ENCODE measurements around the gene SP5.
A peak's percentile ranks its signal among the peaks of the same experiment; 100 is the strongest.

Gene SP5

GRCh38 chr2:170711774-170712652, 3.1 kb upstream of the SP5 start:
- Histone ChIP-seq H3K36me3 (ENCODE audit: control insufficient read depth, low read depth, low read length) (no peaks in the 10 kb centered on the region), H3K27me3 (ENCODE audit: control insufficient read depth, insufficient read depth, low read length) (peaks cover 100% of the 10 kb centered on the region), H3K9me3 (ENCODE audit: control insufficient read depth, low read depth, low read length) (no peaks in the 10 kb centered on the region), H3K4me1 (ENCODE audit: control insufficient read depth, low read depth, low read length) (peaks cover 33% of the 10 kb centered on the region), H3K4me3 (ENCODE audit: low read length) (peak overlapping the region; percentile 33), H3K27ac (ENCODE audit: low read length) (no peak overlapping the region), H3K9ac (ENCODE audit: low read length) (no peak overlapping the region)

GRCh38 chr2:170712653-170713542, 2.2 kb upstream of the SP5 start:
- peak overlapping the region; percentile 33 for H3K4me3 ChIP-seq (ENCODE audit: low read length)
- H3K27ac ChIP-seq (ENCODE audit: low read length) = no peak overlapping the region
- peaks cover 35% of the 10 kb centered on the region for H3K4me1 ChIP-seq (ENCODE audit: control insufficient read depth, low read depth, low read length)
- no peak overlapping the region for H3K9ac ChIP-seq (ENCODE audit: low read length)
- H3K36me3 ChIP-seq (ENCODE audit: control insufficient read depth, low read depth, low read length) = no peaks in the 10 kb centered on the region
- H3K27me3 ChIP-seq (ENCODE audit: control insufficient read depth, insufficient read depth, low read length) = peaks cover 100% of the 10 kb centered on the region
- no peaks in the 10 kb centered on the region for H3K9me3 ChIP-seq (ENCODE audit: control insufficient read depth, low read depth, low read length)

GRCh38 chr2:170713543-170714380, 1.4 kb upstream of the SP5 start:
- H3K9ac ChIP-seq (ENCODE audit: low read length) = no peak overlapping the region
- H3K9me3 ChIP-seq (ENCODE audit: control insufficient read depth, low read depth, low read length) = no peaks in the 10 kb centered on the region
- H3K4me1 ChIP-seq (ENCODE audit: control insufficient read depth, low read depth, low read length) = peaks cover 41% of the 10 kb centered on the region
- no peaks in the 10 kb centered on the region for H3K36me3 ChIP-seq (ENCODE audit: control insufficient read depth, low read depth, low read length)
- H3K27me3 ChIP-seq (ENCODE audit: control insufficient read depth, insufficient read depth, low read length) = peaks cover 100% of the 10 kb centered on the region
- H3K27ac ChIP-seq (ENCODE audit: low read length) = no peak overlapping the region
- peak overlapping the region; percentile 32 for H3K4me3 ChIP-seq (ENCODE audit: low read length)

- H3K9ac ChIP-seq (ENCODE audit: low read length) = no peak overlapping the region
- H3K27ac ChIP-seq (ENCODE audit: low read length) = no peak overlapping the region
- H3K36me3 ChIP-seq (ENCODE audit: control insufficient read depth, low read depth, low read length) = no peaks in the 10 kb centered on the region
These were observed 616 bp upstream of the SP5 start for GRCh38 chr2:170714381-170715061.

GRCh38 chr2:170715932-170716777, 1.0 kb downstream of the SP5 start:
- H3K4me1 ChIP-seq (ENCODE audit: control insufficient read depth, low read depth, low read length) = peaks cover 30% of the 10 kb centered on the region
- H3K36me3 ChIP-seq (ENCODE audit: control insufficient read depth, low read depth, low read length) = no peaks in the 10 kb centered on the region
- H3K4me3 ChIP-seq (ENCODE audit: low read length) = peak overlapping the region; percentile 62
- no peaks in the 10 kb centered on the region for H3K9me3 ChIP-seq (ENCODE audit: control insufficient read depth, low read depth, low read length)
- H3K27me3 ChIP-seq (ENCODE audit: control insufficient read depth, insufficient read depth, low read length) = peaks cover 100% of the 10 kb centered on the region
- H3K9ac ChIP-seq (ENCODE audit: low read length) = peak overlapping the region; percentile 22
- no peak overlapping the region for H3K27ac ChIP-seq (ENCODE audit: low read length)

More at GRCh38 chr2:170714381-170715061, 616 bp upstream of the SP5 start:
- no peaks in the 10 kb centered on the region for H3K9me3 ChIP-seq (ENCODE audit: control insufficient read depth, low read depth, low read length)
- peak overlapping the region; percentile 62 for H3K4me3 ChIP-seq (ENCODE audit: low read length)
- peaks cover 100% of the 10 kb centered on the region for H3K27me3 ChIP-seq (ENCODE audit: control insufficient read depth, insufficient read depth, low read length)
- peaks cover 41% of the 10 kb centered on the region for H3K4me1 ChIP-seq (ENCODE audit: control insufficient read depth, low read depth, low read length)

- no peaks in the 10 kb centered on the region for H3K36me3 ChIP-seq (ENCODE audit: control insufficient read depth, low read depth, low read length)
- H3K4me3 ChIP-seq (ENCODE audit: low read length) = peak overlapping the region; percentile 60
- H3K4me1 ChIP-seq (ENCODE audit: control insufficient read depth, low read depth, low read length) = peaks cover 25% of the 10 kb centered on the region
- no peak overlapping the region for H3K27ac ChIP-seq (ENCODE audit: low read length)
- H3K9me3 ChIP-seq (ENCODE audit: control insufficient read depth, low read depth, low read length) = no peaks in the 10 kb centered on the region
- H3K9ac ChIP-seq (ENCODE audit: low read length) = no peak overlapping the region
- peaks cover 94% of the 10 kb centered on the region for H3K27me3 ChIP-seq (ENCODE audit: control insufficient read depth, insufficient read depth, low read length)
These were observed 1.9 kb downstream of the SP5 start for GRCh38 chr2:170716851-170717598.

- H3K4me1 ChIP-seq (ENCODE audit: control insufficient read depth, low read depth, low read length) = peaks cover 20% of the 10 kb centered on the region
- H3K27me3 ChIP-seq (ENCODE audit: control insufficient read depth, insufficient read depth, low read length) = peaks cover 92% of the 10 kb centered on the region
- no peak overlapping the region for H3K27ac ChIP-seq (ENCODE audit: low read length)
- peak overlapping the region; percentile 60 for H3K4me3 ChIP-seq (ENCODE audit: low read length)
- H3K36me3 ChIP-seq (ENCODE audit: control insufficient read depth, low read depth, low read length) = no peaks in the 10 kb centered on the region
- no peak overlapping the region for H3K9ac ChIP-seq (ENCODE audit: low read length)
- H3K9me3 ChIP-seq (ENCODE audit: control insufficient read depth, low read depth, low read length) = no peaks in the 10 kb centered on the region
These were observed 2.4 kb downstream of the SP5 start for GRCh38 chr2:170717599-170717963.

GRCh38 chr2:170717991-170718589, 3.0 kb downstream of the SP5 start:
- H3K27me3 ChIP-seq (ENCODE audit: control insufficient read depth, insufficient read depth, low read length) = peaks cover 87% of the 10 kb centered on the region
- H3K4me1 ChIP-seq (ENCODE audit: control insufficient read depth, low read depth, low read length) = peaks cover 15% of the 10 kb centered on the region
- H3K9ac ChIP-seq (ENCODE audit: low read length) = no peak overlapping the region
- no peak overlapping the region for H3K27ac ChIP-seq (ENCODE audit: low read length)
- H3K4me3 ChIP-seq (ENCODE audit: low read length) = peak overlapping the region; percentile 60
- H3K36me3 ChIP-seq (ENCODE audit: control insufficient read depth, low read depth, low read length) = no peaks in the 10 kb centered on the region
- no peaks in the 10 kb centered on the region for H3K9me3 ChIP-seq (ENCODE audit: control insufficient read depth, low read depth, low read length)

GRCh38 chr2:170719810-170720209, 4.7 kb downstream of the SP5 start:
- H3K4me3 ChIP-seq (ENCODE audit: low read length) = no peak overlapping the region
- no peak overlapping the region for H3K9ac ChIP-seq (ENCODE audit: low read length)

More at GRCh38 chr2:170719810-170720209, 4.7 kb downstream of the SP5 start:
- H3K27ac ChIP-seq (ENCODE audit: low read length) = no peak overlapping the region
- H3K9me3 ChIP-seq (ENCODE audit: control insufficient read depth, low read depth, low read length) = no peaks in the 10 kb centered on the region
- H3K27me3 ChIP-seq (ENCODE audit: control insufficient read depth, insufficient read depth, low read length) = peaks cover 75% of the 10 kb centered on the region
- H3K4me1 ChIP-seq (ENCODE audit: control insufficient read depth, low read depth, low read length) = peaks cover 11% of the 10 kb centered on the region
- no peaks in the 10 kb centered on the region for H3K36me3 ChIP-seq (ENCODE audit: control insufficient read depth, low read depth, low read length)
